MM.1S (cell line): ENCODE results near the gene CDK12.

ENCODE experiments used
- EZH2phosphoT487 ChIP-seq: fragments of 300-600 bp; sonication (generic); IDR thresholded peaks from 2 replicates; pipeline ENCODE4 v1.6.1; 2018; ENCODE audit warnings: antibody characterized with exemption, low read length
- TF ChIP-seq, protein P1 (sequence below): fragments of 300-600 bp; sonication (generic); IDR thresholded peaks from 2 replicates; pipeline ENCODE4 v1.5.1; 2016; ENCODE audit warnings: antibody characterized with exemption, low read length, mixed read lengths

DNA sequence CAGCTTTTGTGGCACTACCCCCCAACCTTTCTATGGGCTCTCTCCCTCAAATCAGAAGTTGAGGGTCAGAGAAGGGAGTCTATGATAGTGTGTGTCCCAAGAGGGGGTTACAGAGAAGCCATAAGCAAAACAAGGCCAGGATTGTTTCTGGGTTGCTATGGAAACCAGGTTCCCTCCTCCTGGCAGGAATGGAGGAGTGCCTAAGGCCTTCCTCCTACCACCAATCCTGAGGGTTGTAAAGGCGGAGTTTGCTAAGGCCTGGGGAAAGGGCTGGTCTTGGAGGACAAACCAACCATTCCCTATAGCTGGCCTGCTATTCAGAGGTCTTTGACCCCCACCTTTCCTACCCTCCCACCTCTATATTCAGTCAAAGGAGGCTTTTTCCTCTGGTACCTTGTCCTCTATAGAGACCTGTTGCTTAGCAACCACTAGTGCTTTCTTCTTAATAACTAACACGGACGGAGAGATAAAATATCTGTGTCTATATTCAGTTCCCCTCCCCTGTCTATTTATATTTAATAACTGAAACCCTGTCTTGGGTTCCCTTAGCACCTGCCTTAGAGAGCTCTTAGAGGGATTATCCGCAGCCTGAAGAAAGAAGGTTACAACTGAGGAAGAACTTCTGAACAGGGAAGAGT, 103.0 kb downstream of the CDK12 start:
- TF ChIP-seq, protein P1, sequence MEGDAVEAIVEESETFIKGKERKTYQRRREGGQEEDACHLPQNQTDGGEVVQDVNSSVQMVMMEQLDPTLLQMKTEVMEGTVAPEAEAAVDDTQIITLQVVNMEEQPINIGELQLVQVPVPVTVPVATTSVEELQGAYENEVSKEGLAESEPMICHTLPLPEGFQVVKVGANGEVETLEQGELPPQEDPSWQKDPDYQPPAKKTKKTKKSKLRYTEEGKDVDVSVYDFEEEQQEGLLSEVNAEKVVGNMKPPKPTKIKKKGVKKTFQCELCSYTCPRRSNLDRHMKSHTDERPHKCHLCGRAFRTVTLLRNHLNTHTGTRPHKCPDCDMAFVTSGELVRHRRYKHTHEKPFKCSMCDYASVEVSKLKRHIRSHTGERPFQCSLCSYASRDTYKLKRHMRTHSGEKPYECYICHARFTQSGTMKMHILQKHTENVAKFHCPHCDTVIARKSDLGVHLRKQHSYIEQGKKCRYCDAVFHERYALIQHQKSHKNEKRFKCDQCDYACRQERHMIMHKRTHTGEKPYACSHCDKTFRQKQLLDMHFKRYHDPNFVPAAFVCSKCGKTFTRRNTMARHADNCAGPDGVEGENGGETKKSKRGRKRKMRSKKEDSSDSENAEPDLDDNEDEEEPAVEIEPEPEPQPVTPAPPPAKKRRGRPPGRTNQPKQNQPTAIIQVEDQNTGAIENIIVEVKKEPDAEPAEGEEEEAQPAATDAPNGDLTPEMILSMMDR, result no peak
- TF ChIP-seq EZH2phosphoT487, result no peak
